Kidney (tissue), 14 donors: ENCODE measurements around the gene PCSK1. TPM values are rescaled to one million over a fixed set of nuclear protein-coding genes. Genes with fewer than 3 reads are reported as not detected.

Experiments used
- DNase-seq, 5 donors: peaks; one replicate each; pipeline ENCODE4 v3.0.0-alpha.2; 2013 to 2020
- FAIRE-seq: peaks from 2 replicates; lab custom pipeline; 2012; peaks lifted over from hg19 to GRCh38; lab: Jason Lieb, UNC
- H3K27ac ChIP-seq, 2 donors: one replicate each; pipeline ENCODE4 v1.7.0; 2013; ENCODE audit warnings: low read depth in 2 of 2, low read length in 2 of 2, inconsistent platforms in 1 of 2
- H3K27me3 ChIP-seq: one replicate; pipeline ENCODE4 v1.7.1; 2013; ENCODE audit warnings: low read length, inconsistent platforms; ENCODE audit not compliant: control insufficient read depth, insufficient read depth
- H3K36me3 ChIP-seq, 3 donors: one replicate each; pipeline versions ENCODE4 v1.7.0 to v1.7.1; 2013; ENCODE audit warnings: low read length in 3 of 3, control low read depth in 1 of 3, inconsistent platforms in 1 of 3; ENCODE audit not compliant: insufficient read depth in 3 of 3, control insufficient read depth in 2 of 3
- H3K4me1 ChIP-seq, 3 donors: one replicate each; pipeline versions ENCODE4 v1.7.0 to v1.7.1; 2013; ENCODE audit warnings: low read length in 3 of 3, inconsistent platforms in 1 of 3, low read depth in 1 of 3; ENCODE audit not compliant: control insufficient read depth in 2 of 3, insufficient read depth in 2 of 3
- H3K4me3 ChIP-seq, 3 donors: one replicate each; pipeline versions ENCODE4 v1.7.0 to v1.8.1; 2013; ENCODE audit warnings: low read length in 3 of 3, control low read depth in 1 of 3, inconsistent platforms in 1 of 3
- H3K9ac ChIP-seq, 3 donors: one replicate each; pipeline versions ENCODE4 v1.7.0 to v1.7.1; 2013; ENCODE audit warnings: low read length in 3 of 3, control low read depth in 1 of 3, inconsistent platforms in 1 of 3
- H3K9me3 ChIP-seq, 3 donors: one replicate each; pipeline versions ENCODE4 v1.7.0 to v1.7.1; 2013; ENCODE audit warnings: low read length in 3 of 3, control low read depth in 1 of 3, inconsistent platforms in 1 of 3; ENCODE audit not compliant: control insufficient read depth in 2 of 3, insufficient read depth in 1 of 3
- CTCF ChIP-seq: IDR thresholded peaks from 3 replicates; pipeline ENCODE4 v1.5.1; 2012; ENCODE audit warnings: mild to moderate bottlenecking, moderate library complexity, borderline replicate concordance; ENCODE audit not compliant: insufficient read depth; ENCODE audit errors: extremely low read depth
- intact Hi-C: fragments of 100-400 bp; cut with DNase I; formaldehyde crosslinking; loops from one replicate; pipeline ENCODE4 v1.11.1; 2022
- polyA plus RNA-seq: library from polyadenylated mRNA; stranded (reverse); fragments of 350-450 nt; fragmentation: Illumina TruSeq; extraction: RNeasy Lipid Tissue Mini Kit (QIAGEN cat#74804); gene quantifications from one replicate; pipeline ENCODE4 v1.2.3, GENCODE V29; 2014; ENCODE audit warnings: low read depth, low replicate concordance; ENCODE audit not compliant: insufficient read depth
- total RNA-seq: library from RNA; stranded (reverse); fragmentation: NEBNext Ultra II Directional; extraction: Animal tissue kit (Norgen Biotek cat#: 25700); gene quantifications from one replicate; pipeline ENCODE4 v1.2.1, GENCODE V29; 2021
- donor health status: control.
- donor health status: control.
- donor health status: control.
- donor health status: control.
- donor health status: control.
- donor health status: DM: yes; HTN: yes; CAD: no.
- donor health status: Normal renal cell carcinoma (clear cell type).

Gene PCSK1
- total and polyA plus RNA-seq, 2 donors from 2014 or later, result 0.13 to 1.0 TPM

GRCh38 chr5:96427824-96428223, 5.2 kb downstream of the PCSK1 start:
- peaks cover 6% of the 10 kb centered on the region for H3K27me3 ChIP-seq
- H3K27ac ChIP-seq, result no peak overlapping the region
- H3K4me3 ChIP-seq, result no peak overlapping the region
- H3K9me3 ChIP-seq, result no peaks in the 10 kb centered on the region
- no peak for FAIRE-seq
- H3K9ac ChIP-seq, result no peak overlapping the region
- DNase-seq, result peak in 2 of 5 donors; percentile 23 to 29
- peaks cover 0 to 2% (median 0%) of the 10 kb centered on the region in 3 donors for H3K4me1 ChIP-seq
- no peak for TF ChIP-seq CTCF
- H3K36me3 ChIP-seq, result no peaks in the 10 kb centered on the region
- intact Hi-C loops, result no loop called here

- peaks cover 0 to under 1% (median 0%) of the 10 kb centered on the region in 3 donors for H3K4me1 ChIP-seq
- no peak for TF ChIP-seq CTCF
- no peak overlapping the region for H3K27ac ChIP-seq
- intact Hi-C loops, result no loop called here
- H3K36me3 ChIP-seq, result no peaks in the 10 kb centered on the region
- H3K9ac ChIP-seq, result no peak overlapping the region
- DNase-seq, result no peak
- H3K4me3 ChIP-seq, result no peak overlapping the region
- no peaks in the 10 kb centered on the region for H3K9me3 ChIP-seq
- peaks cover 4% of the 10 kb centered on the region for H3K27me3 ChIP-seq
- FAIRE-seq, result no peak
Observed at GRCh38 chr5:96426831-96427230, 6.2 kb downstream of the PCSK1 start.

- no peak overlapping the region for H3K4me3 ChIP-seq
- FAIRE-seq, result no peak
- TF ChIP-seq CTCF, result no peak
- no peaks in the 10 kb centered on the region for H3K9me3 ChIP-seq
- no peaks in the 10 kb centered on the region for H3K36me3 ChIP-seq
- no peak for DNase-seq
- no peaks in the 10 kb centered on the region for H3K27me3 ChIP-seq
- no peak overlapping the region for H3K9ac ChIP-seq
- H3K27ac ChIP-seq, result no peak overlapping the region
- H3K4me1 ChIP-seq, result no peaks in the 10 kb centered on the region
- intact Hi-C loops, result no loop called here
Observed at GRCh38 chr5:96425443-96425842, 7.6 kb downstream of the PCSK1 start.

DNA sequence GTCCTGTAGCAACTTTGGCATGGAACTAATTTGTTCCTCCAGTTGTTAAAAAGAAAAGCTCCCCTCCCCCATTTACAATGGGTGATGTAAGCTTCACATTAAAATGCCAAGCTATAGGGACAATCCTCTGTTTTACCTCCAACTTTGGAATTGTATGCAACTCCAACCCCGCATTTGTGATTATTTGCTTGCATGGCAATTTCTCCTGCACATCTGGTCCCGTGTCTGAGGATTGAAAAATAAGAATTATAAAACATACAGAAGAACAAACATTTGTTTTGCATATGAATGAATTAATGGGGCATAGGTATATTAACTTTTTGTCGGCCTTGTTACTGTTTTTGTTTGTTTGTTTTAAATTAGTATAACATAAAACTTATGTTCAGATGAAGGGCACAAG, 17.2 kb downstream of the PCSK1 start:
- no peaks in the 10 kb centered on the region for H3K36me3 ChIP-seq
- H3K4me3 ChIP-seq, result no peak overlapping the region
- H3K9ac ChIP-seq, result no peak overlapping the region
- FAIRE-seq (no peak), DNase-seq (no peak)
- intact Hi-C loops, result no loop called here
- no peak for TF ChIP-seq CTCF
- no peak overlapping the region for H3K27ac ChIP-seq
- H3K9me3 ChIP-seq, result no peaks in the 10 kb centered on the region
- H3K27me3 ChIP-seq, result no peaks in the 10 kb centered on the region
- H3K4me1 ChIP-seq, result no peaks in the 10 kb centered on the region
